GM13977 (cell line): ENCODE measurements around the gene MOB3B.

ENCODE experiments used
- DNase-seq: peaks from one replicate; pipeline ENCODE4 v3.0.0; 2012; ENCODE audit warnings: low spot score
- in situ Hi-C: fragments of 300-500 bp; cut with MboI; formaldehyde crosslinking; loops from one replicate; pipeline ENCODE4 v1.12.0; 2022; ENCODE audit warnings: low sequenced_read_pairs, low pct_unique_long_range_greater_than_20kb, mixed read lengths, inconsistent platforms; ENCODE audit not compliant: unreplicated experiment
- TF ChIP-seq, protein P1 (sequence below): IDR thresholded peaks from 2 replicates; pipeline ENCODE4 v1.5.1; 2012; ENCODE audit warnings: mild to moderate bottlenecking, control low read depth; ENCODE audit not compliant: insufficient read depth; ENCODE audit errors: extremely low read depth, missing control alignments

Gene MOB3B

DNA sequence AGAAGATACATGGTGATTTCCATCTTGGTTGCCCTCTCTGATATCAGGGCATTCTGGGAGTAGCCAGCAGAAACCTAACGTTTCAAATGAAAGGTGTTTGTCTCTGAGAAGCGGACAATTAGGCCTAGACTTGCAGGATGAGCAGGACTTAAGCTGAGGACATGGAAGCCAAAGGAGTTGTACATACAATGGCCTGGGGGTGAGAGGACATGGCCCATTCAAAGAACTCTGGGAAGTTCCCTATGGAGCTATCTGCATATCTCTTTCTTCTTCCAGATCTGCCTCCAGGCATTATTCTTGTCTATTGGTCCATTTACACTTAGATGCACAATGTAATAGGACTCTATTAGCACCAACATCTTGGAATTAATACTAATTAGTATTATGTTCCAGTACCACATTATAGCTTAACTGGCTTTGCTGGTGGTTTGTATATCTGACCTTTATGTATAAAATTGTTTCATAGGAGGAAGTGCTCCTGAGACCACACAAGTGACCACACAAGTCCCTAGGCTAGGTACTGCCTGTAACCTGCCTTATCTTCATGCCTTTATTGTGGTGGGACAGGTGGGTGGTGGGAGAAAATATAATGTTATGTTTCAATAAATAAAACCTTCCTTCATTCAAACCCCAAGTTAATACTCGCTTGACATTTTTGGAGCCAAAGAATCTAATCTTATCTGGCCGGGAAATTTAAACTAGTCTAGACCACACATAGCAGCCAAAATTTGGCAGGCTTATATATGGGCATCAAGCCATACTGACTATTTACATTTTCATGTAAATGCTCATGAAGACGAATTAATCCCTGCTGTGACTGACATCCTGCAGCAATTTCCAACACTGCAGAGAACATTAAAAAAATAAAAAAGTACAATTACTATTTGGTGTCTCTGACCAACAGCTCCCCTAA, 180.6 kb downstream of the MOB3B start:
- no peak for DNase-seq
- in situ Hi-C loops = no loop called here
- TF ChIP-seq, protein P1, sequence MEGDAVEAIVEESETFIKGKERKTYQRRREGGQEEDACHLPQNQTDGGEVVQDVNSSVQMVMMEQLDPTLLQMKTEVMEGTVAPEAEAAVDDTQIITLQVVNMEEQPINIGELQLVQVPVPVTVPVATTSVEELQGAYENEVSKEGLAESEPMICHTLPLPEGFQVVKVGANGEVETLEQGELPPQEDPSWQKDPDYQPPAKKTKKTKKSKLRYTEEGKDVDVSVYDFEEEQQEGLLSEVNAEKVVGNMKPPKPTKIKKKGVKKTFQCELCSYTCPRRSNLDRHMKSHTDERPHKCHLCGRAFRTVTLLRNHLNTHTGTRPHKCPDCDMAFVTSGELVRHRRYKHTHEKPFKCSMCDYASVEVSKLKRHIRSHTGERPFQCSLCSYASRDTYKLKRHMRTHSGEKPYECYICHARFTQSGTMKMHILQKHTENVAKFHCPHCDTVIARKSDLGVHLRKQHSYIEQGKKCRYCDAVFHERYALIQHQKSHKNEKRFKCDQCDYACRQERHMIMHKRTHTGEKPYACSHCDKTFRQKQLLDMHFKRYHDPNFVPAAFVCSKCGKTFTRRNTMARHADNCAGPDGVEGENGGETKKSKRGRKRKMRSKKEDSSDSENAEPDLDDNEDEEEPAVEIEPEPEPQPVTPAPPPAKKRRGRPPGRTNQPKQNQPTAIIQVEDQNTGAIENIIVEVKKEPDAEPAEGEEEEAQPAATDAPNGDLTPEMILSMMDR = no peak

DNA sequence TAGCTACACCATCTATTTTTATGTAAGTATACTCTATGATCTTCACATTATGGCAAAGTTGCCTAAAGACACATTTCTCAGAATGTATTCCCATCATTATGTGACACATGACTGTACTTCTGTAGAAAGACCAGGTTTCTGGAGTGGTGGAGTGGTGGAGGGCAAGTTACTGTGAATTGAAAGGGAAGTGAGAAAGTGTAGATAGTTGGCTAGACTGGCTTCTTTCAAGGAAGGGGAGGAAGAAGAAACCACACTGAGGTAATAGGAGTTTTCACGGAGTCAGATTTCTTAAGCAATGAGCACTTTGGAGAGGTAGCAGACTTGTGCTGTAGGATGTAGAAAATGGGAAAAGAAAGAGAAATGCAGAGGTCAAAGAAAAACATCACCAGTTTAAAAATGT, 181.7 kb downstream of the MOB3B start:
- no peak for DNase-seq
- TF ChIP-seq, protein P1 = no peak
- in situ Hi-C loops = no loop called here

DNA sequence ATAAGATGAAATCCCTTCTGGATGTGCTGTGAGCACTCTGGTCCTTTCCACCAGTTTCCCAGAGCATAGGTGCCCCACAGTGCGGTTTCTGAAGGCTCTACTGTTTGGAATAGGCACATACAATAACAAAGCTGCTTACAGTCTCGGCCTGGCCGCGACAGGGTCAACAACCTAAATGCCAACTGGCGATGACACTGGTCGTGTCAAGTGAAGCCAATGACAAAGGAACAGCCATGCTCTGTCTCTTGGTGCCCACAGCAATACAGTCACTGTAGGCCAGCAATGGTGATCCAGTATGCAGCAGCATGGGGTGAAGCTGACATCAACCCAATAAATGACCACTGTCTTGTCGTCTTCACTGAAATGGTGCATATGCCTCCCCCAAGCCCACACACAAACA, 184.8 kb downstream of the MOB3B start:
- no peak for DNase-seq
- TF ChIP-seq, protein P1 = no peak
- in situ Hi-C loops = no loop called here

DNA sequence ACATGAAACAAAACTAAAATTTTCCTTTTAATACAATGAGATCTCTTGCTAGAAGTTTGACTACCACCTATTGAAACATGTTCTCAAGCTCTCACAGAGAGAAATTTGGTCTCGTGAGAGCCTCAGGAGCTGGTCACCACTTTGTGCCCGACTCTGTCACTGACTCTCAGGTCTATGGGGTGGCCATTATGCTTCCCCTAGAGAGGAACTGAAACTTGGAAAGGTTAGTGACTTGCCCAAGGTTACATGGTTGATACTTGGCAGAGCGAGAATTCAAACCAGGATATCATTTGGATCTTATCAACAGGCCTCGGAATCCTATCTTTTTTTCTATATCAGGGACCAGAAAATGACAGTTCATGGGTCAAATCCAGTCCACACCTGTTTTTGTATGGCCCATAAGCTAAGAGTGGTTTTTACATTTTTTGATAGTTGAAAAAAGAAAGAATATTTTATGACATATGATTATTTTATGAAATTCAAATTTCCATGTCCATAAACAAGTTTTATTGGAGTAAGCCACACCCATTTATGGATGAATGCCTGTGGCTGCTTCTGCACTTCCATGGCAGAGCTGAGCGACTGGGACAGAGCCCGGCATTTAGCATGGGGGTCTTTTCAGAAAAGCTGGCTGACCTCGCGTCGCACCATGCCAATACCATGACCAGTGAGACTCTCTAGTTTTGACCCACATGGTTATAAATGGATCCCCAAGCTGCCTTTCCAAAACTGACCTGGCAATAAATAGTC, 187.9 kb downstream of the MOB3B start:
- TF ChIP-seq, protein P1 = no peak
- in situ Hi-C loops = no loop called here
- no peak for DNase-seq

DNA sequence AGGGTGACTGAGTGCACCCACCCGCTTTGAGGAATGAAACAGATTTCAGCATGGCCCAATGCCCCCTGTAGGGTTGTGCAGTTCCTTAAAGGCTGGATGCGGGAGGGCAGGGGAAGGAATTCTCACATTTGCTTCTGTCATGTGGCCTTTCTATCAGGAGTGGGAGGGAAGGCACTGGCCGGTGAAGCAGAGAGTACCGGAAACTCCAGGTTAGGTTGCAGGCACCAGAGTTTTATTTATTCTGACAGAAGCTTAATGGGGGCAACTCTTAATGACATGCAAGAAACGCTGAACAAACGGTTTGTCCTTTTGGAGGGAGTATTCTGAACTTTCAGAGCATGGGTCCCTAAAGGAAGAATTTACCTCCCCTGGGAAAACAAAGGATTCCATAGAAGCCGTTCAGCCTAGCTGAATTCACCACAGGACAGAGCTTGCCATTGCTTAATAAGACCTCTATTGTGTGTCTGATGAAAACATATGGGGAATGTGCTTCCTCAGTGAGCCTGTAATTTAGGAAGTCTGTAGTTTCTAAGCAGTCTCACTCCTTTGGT, 188.6 kb downstream of the MOB3B start:
- DNase-seq = no peak
- TF ChIP-seq, protein P1 = no peak
- in situ Hi-C loops = no loop called here

DNA sequence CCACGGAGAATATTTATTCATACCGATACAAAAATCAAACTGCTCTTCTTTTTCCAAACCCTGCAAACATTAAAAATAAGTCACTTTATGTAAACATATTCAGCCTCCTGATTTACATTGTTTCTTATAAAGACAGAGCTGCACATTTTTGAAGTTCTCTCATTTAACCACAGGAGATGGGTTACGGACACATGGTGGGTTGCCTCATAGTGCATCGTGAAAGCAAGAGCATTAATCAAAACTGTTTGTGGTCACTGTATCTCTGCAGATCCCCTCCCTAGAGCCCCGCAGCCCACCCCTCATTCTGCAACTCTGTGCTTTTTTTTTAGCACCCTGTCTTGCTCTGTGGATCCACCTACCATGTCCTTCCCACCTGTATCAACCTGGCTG, 189.3 kb downstream of the MOB3B start:
- no peak for DNase-seq
- TF ChIP-seq, protein P1 = no peak
- in situ Hi-C loops = no loop called here
